Prostate gland (tissue), 2 donors: ENCODE measurements around the gene CAPN15.

Experiments
- POLR2A ChIP-seq: fragments of 450-650 bp; IDR thresholded peaks from one replicate; pipeline ENCODE4 v1.6.1; 2016; ENCODE audit warnings: antibody characterized with exemption, mild to moderate bottlenecking
- TF ChIP-seq, protein P1 (sequence below), 4 experiments: fragments of 200-600 bp in 2 of 4; fragments of 450-650 bp in 2 of 4; sonication (generic) in 2 of 4; IDR thresholded peaks; 1 replicate in 3 of 4; 2 replicates in 1 of 4; pipeline ENCODE4 v1.5.1; 2016 to 2019; ENCODE audit warnings: antibody characterized with exemption in 4 of 4, mild to moderate bottlenecking in 2 of 4, moderate library complexity in 2 of 4

DNA sequence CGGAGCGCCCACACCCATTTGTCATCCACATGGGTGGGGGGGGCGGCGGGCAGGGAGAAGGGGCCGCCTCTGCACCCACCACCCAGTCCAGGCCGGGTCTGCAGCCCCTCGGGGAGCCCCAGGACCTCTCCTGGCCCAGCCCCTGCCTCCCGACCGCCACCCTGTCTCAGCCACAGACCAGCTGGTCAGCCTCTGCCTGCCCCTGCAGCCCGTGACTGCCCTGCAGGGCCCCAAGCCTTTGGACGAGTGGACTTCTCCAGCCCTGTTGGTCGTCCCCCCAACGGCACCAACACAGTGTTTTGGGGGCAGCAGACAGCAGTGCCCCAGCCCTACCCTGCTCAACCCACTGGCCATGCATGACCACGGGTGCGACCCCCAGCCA, 33.9 kb downstream of the CAPN15 start:
- no peak for TF ChIP-seq POLR2A
- TF ChIP-seq, protein P1, sequence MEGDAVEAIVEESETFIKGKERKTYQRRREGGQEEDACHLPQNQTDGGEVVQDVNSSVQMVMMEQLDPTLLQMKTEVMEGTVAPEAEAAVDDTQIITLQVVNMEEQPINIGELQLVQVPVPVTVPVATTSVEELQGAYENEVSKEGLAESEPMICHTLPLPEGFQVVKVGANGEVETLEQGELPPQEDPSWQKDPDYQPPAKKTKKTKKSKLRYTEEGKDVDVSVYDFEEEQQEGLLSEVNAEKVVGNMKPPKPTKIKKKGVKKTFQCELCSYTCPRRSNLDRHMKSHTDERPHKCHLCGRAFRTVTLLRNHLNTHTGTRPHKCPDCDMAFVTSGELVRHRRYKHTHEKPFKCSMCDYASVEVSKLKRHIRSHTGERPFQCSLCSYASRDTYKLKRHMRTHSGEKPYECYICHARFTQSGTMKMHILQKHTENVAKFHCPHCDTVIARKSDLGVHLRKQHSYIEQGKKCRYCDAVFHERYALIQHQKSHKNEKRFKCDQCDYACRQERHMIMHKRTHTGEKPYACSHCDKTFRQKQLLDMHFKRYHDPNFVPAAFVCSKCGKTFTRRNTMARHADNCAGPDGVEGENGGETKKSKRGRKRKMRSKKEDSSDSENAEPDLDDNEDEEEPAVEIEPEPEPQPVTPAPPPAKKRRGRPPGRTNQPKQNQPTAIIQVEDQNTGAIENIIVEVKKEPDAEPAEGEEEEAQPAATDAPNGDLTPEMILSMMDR (IDR thresholded peaks at IDR 0.05), result no peak
